ENCODE data around the gene YIPF3. TPM values are rescaled to one million over a fixed set of nuclear protein-coding genes. Genes with fewer than 3 reads are reported as not detected.

YIPF3 gene
- total and polyA plus RNA-seq, 2 experiments from 2014 or later = 190 to 252 TPM

GRCh38 chr6:43476746-43477145 lies 40.0 kb downstream of the YIPF3 start:
- TF ChIP-seq EZH2 (IDR thresholded peaks at IDR 0.05; ENCODE audit: insufficient read depth, poor library complexity, severe bottlenecking) = no peak
- TF ChIP-seq EZH2phosphoT487 (IDR thresholded peaks at IDR 0.05; ENCODE audit: insufficient read depth, low read depth) = no peak
- Histone ChIP-seq H4K20me1 (ENCODE audit: insufficient read depth) (no peaks in the 10 kb centered on the region), H3K9me2 (ENCODE audit: insufficient read depth) (no peaks in the 10 kb centered on the region), H3K4me1 (ENCODE audit: insufficient read depth) (peaks cover 10% of the 10 kb centered on the region), H3K79me2 (ENCODE audit: insufficient read depth) (no peaks in the 10 kb centered on the region; the same call in none of the 2 replicates), H3K9me3 (ENCODE audit: low read depth) (no peaks in the 10 kb centered on the region), H3K36me3 (ENCODE audit: low read depth) (no peaks in the 10 kb centered on the region), H3K4me3 (peak overlapping the region; percentile 93), H3K27ac (no peak overlapping the region; the same call in 1 of the 2 replicates), H3K27me3 (replicated peaks; ENCODE audit: insufficient read depth) (no peaks in the 10 kb centered on the region), H3K9ac (peak overlapping the region; percentile 96), H3F3A (ENCODE audit: insufficient read depth) (peaks cover 7% of the 10 kb centered on the region; the same call in 1 of the 2 replicates), H3K4me2 (ENCODE audit: unreplicated experiment) (peak overlapping the region; percentile 89), H2AFZ (peak overlapping the region; percentile 94)
- in situ Hi-C loops (cut with MboI) = no loop called here
- 17 to 33% methylated on average over 2 of the region's 2 CpGs for WGBS, 2 experiments (ENCODE audit: low coverage in 1 of 2, low lambda C conversion rate in 2 of 2, missing lambda C conversion rate in 2 of 2)
- peak; percentile 36 for DNase-seq

GRCh38 chr6:43475516-43475915 lies 41.2 kb downstream of the YIPF3 start:
- WGBS, 2 experiments (ENCODE audit: low coverage in 1 of 2, low lambda C conversion rate in 2 of 2, missing lambda C conversion rate in 2 of 2) = 58 to 61% methylated on average over 6 of the region's 6 CpGs
- Histone ChIP-seq H3F3A (ENCODE audit: insufficient read depth) (peaks cover 7% of the 10 kb centered on the region; the same call in 1 of the 2 replicates), H3K79me2 (ENCODE audit: insufficient read depth) (no peaks in the 10 kb centered on the region; the same call in none of the 2 replicates), H3K4me3 (no peak overlapping the region), H3K9me3 (ENCODE audit: low read depth) (no peaks in the 10 kb centered on the region), H3K9ac (no peak overlapping the region), H3K4me1 (ENCODE audit: insufficient read depth) (peaks cover 10% of the 10 kb centered on the region), H3K27me3 (replicated peaks; ENCODE audit: insufficient read depth) (no peaks in the 10 kb centered on the region), H3K9me2 (ENCODE audit: insufficient read depth) (no peaks in the 10 kb centered on the region), H4K20me1 (ENCODE audit: insufficient read depth) (no peaks in the 10 kb centered on the region), H2AFZ (no peak overlapping the region), H3K27ac (no peak overlapping the region), H3K36me3 (ENCODE audit: low read depth) (no peaks in the 10 kb centered on the region), H3K4me2 (ENCODE audit: unreplicated experiment) (no peak overlapping the region)
- DNase-seq = no peak
- TF ChIP-seq EZH2 (IDR thresholded peaks at IDR 0.05; ENCODE audit: insufficient read depth, poor library complexity, severe bottlenecking) (no peak), EZH2phosphoT487 (IDR thresholded peaks at IDR 0.05; ENCODE audit: insufficient read depth, low read depth) (no peak)
- in situ Hi-C loops (cut with MboI) = no loop called here

DNA sequence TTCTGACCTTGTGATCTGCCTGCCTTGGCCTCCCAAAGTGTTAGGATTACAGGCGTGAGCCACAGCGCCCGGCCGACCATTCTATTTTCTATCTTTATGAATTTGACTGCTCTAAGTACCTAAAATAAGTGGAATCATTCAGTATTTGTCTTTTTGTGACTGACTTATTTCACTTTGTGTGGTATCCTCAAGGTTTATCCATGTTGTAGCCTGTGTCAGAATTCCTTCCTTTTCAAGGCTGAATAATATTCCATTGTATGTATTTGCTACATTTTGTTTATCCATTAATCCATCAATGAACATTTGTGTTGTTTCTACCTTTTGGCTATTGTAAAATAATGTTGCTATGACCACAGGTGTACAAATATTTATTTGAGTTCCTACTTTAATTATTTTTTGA lies 44.2 kb downstream of the YIPF3 start:
- in situ Hi-C loops (cut with MboI) = no loop called here
- Histone ChIP-seq H3K79me2 (ENCODE audit: insufficient read depth) (no peaks in the 10 kb centered on the region; the same call in none of the 2 replicates), H3K9me2 (ENCODE audit: insufficient read depth) (no peaks in the 10 kb centered on the region), H3K9me3 (ENCODE audit: low read depth) (no peaks in the 10 kb centered on the region), H3K4me3 (no peak overlapping the region), H3K9ac (no peak overlapping the region), H4K20me1 (ENCODE audit: insufficient read depth) (no peaks in the 10 kb centered on the region), H3K4me2 (ENCODE audit: unreplicated experiment) (no peak overlapping the region), H3K27ac (no peak overlapping the region), H3K36me3 (ENCODE audit: low read depth) (no peaks in the 10 kb centered on the region), H3F3A (ENCODE audit: insufficient read depth) (peaks cover 7% of the 10 kb centered on the region; the same call in 1 of the 2 replicates), H2AFZ (no peak overlapping the region), H3K27me3 (replicated peaks; ENCODE audit: insufficient read depth) (no peaks in the 10 kb centered on the region), H3K4me1 (ENCODE audit: insufficient read depth) (no peaks in the 10 kb centered on the region; the same call in 1 of the 2 replicates)
- no peak for DNase-seq
- TF ChIP-seq EZH2 (IDR thresholded peaks at IDR 0.05; ENCODE audit: insufficient read depth, poor library complexity, severe bottlenecking) = no peak
- no peak for TF ChIP-seq EZH2phosphoT487 (IDR thresholded peaks at IDR 0.05; ENCODE audit: insufficient read depth, low read depth)
- 95 to 97% methylated on average over 4 of the region's 4 CpGs for WGBS, 2 experiments (ENCODE audit: low coverage in 1 of 2, low lambda C conversion rate in 2 of 2, missing lambda C conversion rate in 2 of 2)

- Histone ChIP-seq H2AFZ (no peak overlapping the region), H3K4me3 (no peak overlapping the region), H4K20me1 (ENCODE audit: insufficient read depth) (no peaks in the 10 kb centered on the region), H3K36me3 (ENCODE audit: low read depth) (no peaks in the 10 kb centered on the region), H3F3A (ENCODE audit: insufficient read depth) (peaks cover under 1% of the 10 kb centered on the region; the same call in 1 of the 2 replicates), H3K27me3 (replicated peaks; ENCODE audit: insufficient read depth) (no peaks in the 10 kb centered on the region), H3K79me2 (ENCODE audit: insufficient read depth) (no peaks in the 10 kb centered on the region), H3K27ac (no peak overlapping the region), H3K9me3 (ENCODE audit: low read depth) (no peaks in the 10 kb centered on the region), H3K4me1 (ENCODE audit: insufficient read depth) (no peaks in the 10 kb centered on the region), H3K9me2 (ENCODE audit: insufficient read depth) (no peaks in the 10 kb centered on the region), H3K9ac (no peak overlapping the region), H3K4me2 (ENCODE audit: unreplicated experiment) (no peak overlapping the region)
- in situ Hi-C loops (cut with MboI) = no loop called here
- TF ChIP-seq EZH2phosphoT487 (IDR thresholded peaks at IDR 0.05; ENCODE audit: insufficient read depth, low read depth) (no peak), EZH2 (IDR thresholded peaks at IDR 0.05; ENCODE audit: insufficient read depth, poor library complexity, severe bottlenecking) (no peak)
- no peak for DNase-seq
- WGBS, 2 experiments (ENCODE audit: low coverage in 1 of 2, low lambda C conversion rate in 2 of 2, missing lambda C conversion rate in 2 of 2) = 44 to 56% methylated on average over 1 of the region's 1 CpG
These were observed 45.3 kb downstream of the YIPF3 start for GRCh38 chr6:43471399-43471798.
